NCI-H82 (cell line): ENCODE results near the gene NPTX1.

Experiments
- DNase-seq: peaks from one replicate; lab custom pipeline; 2025; lab: John Stamatoyannopoulos, UW

The NPTX1 gene

DNA sequence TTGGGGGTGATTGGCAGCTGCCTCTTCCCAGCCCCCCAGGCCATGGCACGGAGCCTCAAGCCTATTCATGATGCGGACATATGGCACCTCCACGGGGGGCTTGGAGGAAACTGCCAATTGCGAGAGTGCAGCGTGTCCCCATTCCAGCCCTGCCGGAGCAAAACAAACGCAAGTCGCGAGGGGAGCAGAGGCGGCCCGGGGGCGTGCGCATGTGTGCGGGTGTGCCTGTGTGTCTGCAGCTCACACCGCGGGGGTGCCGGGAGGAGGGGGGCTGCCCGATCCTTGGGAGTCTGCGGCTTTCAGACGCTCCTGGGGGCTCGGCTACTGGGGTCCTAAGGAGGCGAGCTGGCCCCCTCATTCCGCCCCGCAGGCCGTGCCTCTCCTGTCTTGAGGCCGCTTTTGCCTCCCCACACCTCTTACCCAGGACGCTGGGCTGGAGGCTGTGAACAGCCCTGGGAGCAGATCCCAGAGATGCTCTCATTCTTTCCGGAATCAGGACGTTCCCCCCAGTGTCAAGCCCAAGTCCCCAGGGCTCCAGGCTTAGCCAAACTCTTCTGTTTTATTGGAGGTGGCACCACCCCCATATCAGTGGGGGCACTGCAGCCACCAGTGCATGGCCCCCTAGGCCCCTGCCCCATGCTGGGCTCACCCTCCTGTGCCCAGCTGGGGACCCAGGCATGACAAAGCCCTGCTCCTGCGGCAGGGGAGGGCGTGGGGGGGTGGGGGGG is 32.3 kb downstream of the NPTX1 start:
- DNase-seq = peak; percentile 44

- DNase-seq = no peak
These were observed 32.9 kb downstream of the NPTX1 start for GRCh38 chr17:80443498-80443897.

DNA sequence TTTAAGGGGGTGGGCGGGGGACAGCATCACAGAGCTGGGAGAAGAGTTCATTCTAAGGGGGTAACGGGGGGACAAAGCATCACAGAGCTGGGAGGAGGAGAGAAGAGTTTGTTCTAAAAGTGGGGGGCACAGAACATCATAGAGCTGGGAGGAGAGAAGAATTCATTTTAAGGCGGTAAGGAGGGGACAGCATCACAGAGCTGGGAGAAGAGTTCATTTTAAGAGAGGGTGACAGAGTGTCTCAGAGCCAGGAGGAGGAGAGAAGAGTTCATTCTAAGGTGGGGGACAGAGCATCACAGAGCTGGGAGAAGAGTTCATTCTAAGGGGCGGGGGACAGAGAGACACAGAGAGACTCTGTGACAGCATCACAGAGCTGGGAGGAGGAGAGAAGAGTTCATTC is 33.6 kb downstream of the NPTX1 start:
- no peak for DNase-seq

GRCh38 chr17:80442323-80442659 is 34.1 kb downstream of the NPTX1 start:
- no peak for DNase-seq

DNA sequence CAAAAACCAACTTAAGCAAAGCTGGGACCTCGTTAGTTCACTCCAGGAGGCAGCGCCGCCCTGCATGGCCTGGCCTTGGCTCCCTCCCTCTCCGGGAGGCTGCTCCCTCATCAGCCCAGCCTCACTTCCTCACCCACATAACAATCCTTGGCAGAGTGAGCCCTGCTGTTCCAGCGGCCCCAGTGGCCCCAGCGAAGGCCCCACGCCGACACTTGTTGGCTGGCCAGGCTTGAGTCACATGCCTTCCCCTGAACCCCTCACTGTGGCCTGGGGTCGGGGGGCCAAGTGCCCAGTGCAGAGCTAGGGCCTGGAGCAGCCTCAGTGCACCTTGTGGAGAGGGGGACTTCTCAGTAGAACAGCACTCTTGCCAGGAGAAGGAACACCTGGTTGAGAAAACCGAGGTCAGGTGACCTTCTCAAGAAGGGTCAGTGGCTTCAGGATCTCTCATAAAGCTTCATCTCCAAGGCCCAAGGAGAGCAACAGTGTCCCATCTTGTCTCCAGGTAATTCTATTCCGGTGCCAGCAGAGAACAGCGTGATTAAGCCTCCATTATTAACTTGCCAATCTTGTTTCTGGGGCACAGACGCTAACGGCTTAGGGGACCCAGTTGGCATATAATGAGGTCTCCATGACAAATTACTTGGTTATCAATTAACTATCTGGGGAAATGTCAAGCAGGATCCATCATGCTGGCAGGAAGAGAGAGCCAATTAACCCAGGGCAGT is 34.6 kb downstream of the NPTX1 start:
- no peak for DNase-seq

DNA sequence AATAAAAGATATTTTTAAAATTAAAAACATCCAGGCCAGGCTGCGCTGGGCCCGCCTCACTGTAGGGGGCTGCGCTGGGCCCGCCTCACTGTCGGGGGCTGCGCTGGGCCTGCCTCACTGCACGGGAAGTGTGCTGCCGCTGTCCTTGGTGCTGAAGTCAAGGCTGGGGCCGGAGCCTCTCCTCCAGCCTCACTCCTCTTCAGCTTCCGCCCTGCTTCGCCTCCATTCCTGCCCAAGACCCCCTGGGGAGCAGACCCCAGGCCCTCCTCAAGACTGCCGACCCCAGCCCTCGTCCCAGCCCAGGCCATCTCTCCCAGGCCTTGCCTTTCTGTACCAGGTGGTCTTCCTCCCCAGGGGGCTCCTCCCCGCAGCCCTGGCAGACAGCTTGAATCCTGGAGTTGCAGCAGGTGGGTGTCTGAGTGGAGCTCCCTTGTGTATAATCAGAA is 35.3 kb downstream of the NPTX1 start:
- peak; percentile 65 for DNase-seq

GRCh38 chr17:80439499-80439898 is 36.9 kb downstream of the NPTX1 start:
- DNase-seq = peak; percentile 25

- DNase-seq = no peak
These were observed 37.6 kb downstream of the NPTX1 start for GRCh38 chr17:80438806-80439205.

DNA sequence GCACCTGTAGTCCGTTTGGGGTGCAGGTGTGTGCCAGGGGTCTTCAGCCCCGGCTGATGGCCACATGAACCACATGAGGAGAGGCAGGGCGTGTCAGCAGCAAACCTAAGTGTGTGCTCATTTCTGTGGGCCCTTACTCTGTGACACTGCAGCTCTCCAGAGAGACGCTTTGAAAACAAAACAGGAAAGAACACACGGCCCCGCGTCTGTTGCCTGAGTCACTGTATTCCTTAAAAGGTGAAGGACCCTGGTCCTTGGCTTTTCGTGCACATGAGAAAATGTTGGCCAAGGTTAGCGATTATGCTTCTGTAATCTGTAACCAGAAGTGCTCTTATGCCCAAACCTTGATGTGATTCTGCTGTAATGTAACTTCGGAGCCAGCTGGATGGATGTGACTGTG is 38.9 kb downstream of the NPTX1 start:
- DNase-seq = no peak

- no peak for DNase-seq
These were observed 42.3 kb downstream of the NPTX1 start for GRCh38 chr17:80433916-80434666.

GRCh38 chr17:80432961-80433550 is 43.4 kb downstream of the NPTX1 start:
- DNase-seq = no peak

- DNase-seq = no peak
These were observed 44.0 kb downstream of the NPTX1 start for GRCh38 chr17:80432350-80432955.

GRCh38 chr17:80431246-80432195 is 44.9 kb downstream of the NPTX1 start:
- no peak for DNase-seq

- no peak for DNase-seq
These were observed 45.8 kb downstream of the NPTX1 start for GRCh38 chr17:80430446-80431245.

GRCh38 chr17:80429356-80430275 is 46.8 kb downstream of the NPTX1 start:
- no peak for DNase-seq

DNA sequence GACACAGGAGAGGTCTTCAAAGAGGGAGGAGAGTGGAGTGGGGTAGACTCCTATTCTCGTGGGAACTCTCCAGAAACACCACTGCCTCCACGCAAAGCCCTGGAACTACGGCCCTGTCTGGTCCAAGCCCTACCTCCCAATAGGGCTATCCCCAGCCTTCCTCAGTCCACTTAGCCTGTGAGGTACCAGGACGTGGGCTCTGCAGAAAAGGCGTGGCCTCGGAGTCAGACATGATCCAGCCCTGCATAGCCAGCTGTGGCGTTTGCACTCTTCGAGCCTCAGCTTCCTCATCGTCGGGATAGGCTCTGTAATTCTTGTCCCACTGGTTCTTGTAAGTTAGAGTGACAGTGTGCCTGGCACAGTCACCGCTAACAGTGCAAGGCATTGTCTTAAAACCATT is 47.6 kb downstream of the NPTX1 start:
- DNase-seq = peak; percentile 33

DNA sequence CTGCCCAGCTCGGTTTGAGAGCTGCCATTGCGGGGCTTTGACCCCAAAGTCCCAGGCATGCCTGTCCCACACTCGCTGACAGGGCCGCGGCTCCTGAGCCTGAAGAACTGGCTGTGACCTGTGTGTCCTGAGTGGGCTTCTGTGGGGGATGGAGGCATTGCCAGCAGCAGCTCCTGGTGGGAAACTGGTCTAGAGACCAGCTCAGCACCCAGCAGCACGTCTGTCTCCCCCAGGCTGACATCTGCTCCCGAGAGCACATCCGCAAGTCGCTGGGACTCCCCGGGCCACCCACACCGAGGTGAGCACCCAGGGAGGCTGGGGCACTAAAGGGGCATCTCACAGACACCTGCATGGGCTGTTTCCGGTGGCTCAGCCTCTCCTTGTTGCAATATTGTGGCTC is 48.0 kb downstream of the NPTX1 start:
- no peak for DNase-seq

DNA sequence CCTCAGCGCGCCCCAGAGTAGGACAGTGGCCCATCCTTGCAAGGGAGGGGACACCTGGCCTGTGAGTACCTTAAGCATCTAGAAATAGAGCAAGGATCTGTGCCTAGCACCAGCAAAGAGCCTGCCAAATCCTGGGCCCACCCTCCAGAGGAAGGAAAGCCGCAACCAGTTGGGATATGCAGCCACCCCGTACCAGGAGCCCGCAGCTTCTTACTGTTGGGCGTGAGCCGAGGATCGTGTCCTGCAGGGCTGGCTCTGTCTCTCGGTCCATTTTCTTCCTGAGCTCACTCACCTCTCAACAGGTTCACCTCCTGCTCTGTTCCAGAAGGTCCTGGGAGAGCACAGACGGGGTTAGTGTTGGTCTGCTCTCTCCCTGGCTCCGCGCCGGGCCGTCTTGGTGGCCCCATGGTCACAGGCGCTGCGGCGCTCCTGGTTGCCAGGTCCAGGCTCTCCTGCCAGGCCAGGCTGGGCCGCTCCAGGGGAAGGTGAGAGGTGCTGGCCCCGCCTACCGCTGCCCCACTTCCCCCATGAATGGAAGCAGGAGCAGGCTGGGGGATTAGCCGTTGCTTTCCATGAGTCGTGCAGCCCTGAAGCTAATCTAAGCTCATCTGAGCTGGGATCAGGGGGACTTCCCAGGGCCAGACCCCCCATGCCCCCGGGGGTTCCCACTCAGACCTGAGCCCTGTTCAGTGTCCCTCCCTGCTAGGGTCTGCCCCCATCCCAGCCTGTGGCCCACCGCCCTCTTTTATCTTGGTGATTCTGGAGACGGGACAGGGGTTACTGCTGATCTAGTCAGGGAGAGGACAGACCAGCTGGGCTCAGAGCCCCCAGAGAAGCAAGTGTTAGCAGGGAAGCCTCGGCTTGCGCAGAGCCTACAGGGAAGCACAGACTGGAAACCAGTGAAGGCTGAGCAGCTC is 48.8 kb downstream of the NPTX1 start:
- DNase-seq = peak; percentile 96
